ENCODE data around the gene CREBZF.
A peak's percentile ranks its signal among the peaks of the same experiment; 100 is the strongest.

The CREBZF gene

DNA sequence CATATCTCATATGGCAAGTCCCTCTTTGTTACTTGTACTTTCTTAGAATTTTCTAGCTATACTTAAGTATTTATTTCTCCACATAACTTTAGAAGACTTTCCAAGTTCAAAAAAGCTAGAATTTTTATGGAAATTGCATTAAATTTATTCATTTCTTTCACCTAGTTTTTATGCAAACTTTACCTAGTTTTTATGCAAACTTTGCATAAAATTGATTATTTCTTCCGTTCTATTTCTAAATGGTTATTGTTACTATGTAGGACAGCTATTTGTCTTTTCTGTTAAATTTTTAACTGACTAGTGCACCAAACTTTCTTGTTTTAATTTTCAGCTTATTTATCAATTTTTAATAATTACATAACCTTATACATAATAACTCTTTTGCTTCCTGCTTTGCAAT is 3.2 kb upstream of the CREBZF start:
- no peak overlapping the region for H3K4me3 ChIP-seq (ENCODE audit: low read depth, low read length)
- ChIA-PET POLR2A (interaction anchor here (0.6 kb wide), 1 partner anchor 348 kb away, joined by 6 read pairs; no protein-coding TSS in a partner anchor), CTCF (interaction anchor here (0.6 to 1.5 kb wide), 2 partner anchors 16 to 17 kb away, joined by 3 to 5 read pairs; partner anchors contain the start of gene CCDC89)
- TF ChIP-seq HOXD13 (CRISPR knock-in tag; IDR thresholded peaks at IDR 0.05; ENCODE audit: borderline replicate concordance) (no peak), MZF1 (tag by site-specific recombination; IDR thresholded peaks at IDR 0.05; ENCODE audit: borderline replicate concordance) (no peak), ZNF76 (tag by site-specific recombination; IDR thresholded peaks at IDR 0.05; ENCODE audit: borderline replicate concordance, low read depth) (no peak), ZNF548 (tag by site-specific recombination; IDR thresholded peaks at IDR 0.05) (no peak), ZXDB (tag by site-specific recombination; IDR thresholded peaks at IDR 0.05) (no peak), ZSCAN23 (tag by site-specific recombination; IDR thresholded peaks at IDR 0.05) (no peak), ZSCAN16 (tag by site-specific recombination; IDR thresholded peaks at IDR 0.05) (no peak), ZNF600 (tag by site-specific recombination; IDR thresholded peaks at IDR 0.05) (no peak), ZNF341 (tag by site-specific recombination; IDR thresholded peaks at IDR 0.05; ENCODE audit: low read depth) (no peak), ZNF777 (tag by site-specific recombination; IDR thresholded peaks at IDR 0.05; ENCODE audit: borderline replicate concordance) (no peak)
- H3K9me3 ChIP-seq (ENCODE audit: control insufficient read depth, insufficient read depth, low read depth, low read length) = no peaks in the 10 kb centered on the region
- no peaks in the 10 kb centered on the region for H3K4me1 ChIP-seq (ENCODE audit: control insufficient read depth, insufficient read depth, low read length)
- peaks cover 0 to 8% of the 10 kb centered on the region in 2 experiments; a peak in 1 of 3 replicates for H3K36me3 ChIP-seq (ENCODE audit: control insufficient read depth in 2 of 2, insufficient read depth in 1 of 2, low read length in 2 of 2)
- H3K27ac ChIP-seq (ENCODE audit: extremely low read depth, low read depth, low read length) = no peak overlapping the region

- Histone ChIP-seq H3K9me3 (ENCODE audit: control insufficient read depth, insufficient read depth, low read depth, low read length) (no peaks in the 10 kb centered on the region), H3K27ac (ENCODE audit: extremely low read depth, low read depth, low read length) (no peak overlapping the region), H3K4me3 (ENCODE audit: low read depth, low read length) (no peak overlapping the region), H3K4me1 (ENCODE audit: control insufficient read depth, insufficient read depth, low read length) (no peaks in the 10 kb centered on the region), H3K36me3 (ENCODE audit: control insufficient read depth in 2 of 2, insufficient read depth in 1 of 2, low read length in 2 of 2) (peaks cover 0 to 21% of the 10 kb centered on the region in 2 experiments; a peak in 1 of 3 replicates)
- CTCF ChIA-PET = interaction anchor here (0.6 kb wide), 1 partner anchor 665 kb away, joined by 3 read pairs; no protein-coding TSS in a partner anchor
- TF ChIP-seq ZNF202 (tag by site-specific recombination; IDR thresholded peaks at IDR 0.05; ENCODE audit: borderline replicate concordance) (no peak), MZF1 (tag by site-specific recombination; IDR thresholded peaks at IDR 0.05; ENCODE audit: borderline replicate concordance) (no peak), ZNF521 (tag by site-specific recombination; IDR thresholded peaks at IDR 0.05) (no peak), ZBTB17 (tag by site-specific recombination; IDR thresholded peaks at IDR 0.05) (no peak), ZNF121 (tag by site-specific recombination; IDR thresholded peaks at IDR 0.05) (no peak), ZNF16 (tag by site-specific recombination; IDR thresholded peaks at IDR 0.05; ENCODE audit: low read depth) (no peak)
- POLR2A ChIA-PET = no interaction called here
Observed at GRCh38 chr11:85666687-85667086, 1.8 kb upstream of the CREBZF start.

- Histone ChIP-seq H3K36me3 (ENCODE audit: control insufficient read depth in 2 of 2, insufficient read depth in 1 of 2, low read length in 2 of 2) (peaks cover 6 to 30% of the 10 kb centered on the region in 2 experiments; a peak in 2 of 3 replicates), H3K9me3 (ENCODE audit: control insufficient read depth, insufficient read depth, low read depth, low read length) (no peaks in the 10 kb centered on the region), H3K27ac (ENCODE audit: extremely low read depth, low read depth, low read length) (no peak overlapping the region), H3K4me3 (ENCODE audit: low read depth, low read length) (no peak overlapping the region), H3K4me1 (ENCODE audit: control insufficient read depth, insufficient read depth, low read length) (no peaks in the 10 kb centered on the region)
- ChIA-PET CTCF (no interaction called here), POLR2A (no interaction called here)
- TF ChIP-seq REPIN1 (tag by site-specific recombination; IDR thresholded peaks at IDR 0.05; ENCODE audit: low read depth) (no peak), ZNF335 (tag by site-specific recombination; conservative IDR thresholded peaks at IDR 0.05) (peak; percentile 63; the same call in 1 of the 2 replicates)
Observed at GRCh38 chr11:85665733-85666132, 804 bp upstream of the CREBZF start.

- ChIA-PET CTCF (interaction anchor here (0.6 to 0.7 kb wide), 2 partner anchors 28 to 217 kb away, joined by 4 to 5 read pairs; no protein-coding TSS in a partner anchor), POLR2A (interaction anchor here (0.8 to 3.4 kb wide), 7 partner anchors 10 to 191 kb away, joined by 3 to 37 read pairs (median 4); partner anchors contain the start of genes CCDC83, TMEM126A and TMEM126B)
- Histone ChIP-seq H3K9me3 (ENCODE audit: control insufficient read depth, insufficient read depth, low read depth, low read length) (no peaks in the 10 kb centered on the region), H3K4me1 (ENCODE audit: control insufficient read depth, insufficient read depth, low read length) (no peaks in the 10 kb centered on the region), H3K36me3 (ENCODE audit: control insufficient read depth in 2 of 2, insufficient read depth in 1 of 2, low read length in 2 of 2) (peaks cover 14 to 48% of the 10 kb centered on the region in 2 experiments; a peak in 2 of 3 replicates), H3K4me3 (ENCODE audit: low read depth, low read length) (peak overlapping the region; percentile 91), H3K27ac (ENCODE audit: extremely low read depth, low read depth, low read length) (peak overlapping the region; percentile 94)
- 0 out of 2 replicates have a peak, but pooled peaks have one; percentile 29 for TF ChIP-seq ZFP37 (tag by site-specific recombination; IDR thresholded peaks at IDR 0.05)
- peak; percentile 90 for TF ChIP-seq ZNF335 (tag by site-specific recombination; conservative IDR thresholded peaks at IDR 0.05)
- no peak for TF ChIP-seq GFI1B (tag by site-specific recombination; IDR thresholded peaks at IDR 0.05)
- no peak for TF ChIP-seq ZNF621 (tag by site-specific recombination; IDR thresholded peaks at IDR 0.05)
- TF ChIP-seq GLI2 (tag by site-specific recombination; IDR thresholded peaks at IDR 0.05; ENCODE audit: borderline replicate concordance, low read depth) = no peak
- no peak for TF ChIP-seq KLF17 (tag by site-specific recombination; IDR thresholded peaks at IDR 0.05)
- TF ChIP-seq HOXD13 (CRISPR knock-in tag; IDR thresholded peaks at IDR 0.05; ENCODE audit: borderline replicate concordance) = no peak
- TF ChIP-seq ZSCAN18 (tag by site-specific recombination; IDR thresholded peaks at IDR 0.05) = no peak
- TF ChIP-seq SP2 (tag by site-specific recombination; IDR thresholded peaks at IDR 0.05) = peak; percentile 57
- TF ChIP-seq KLF16 (tag by site-specific recombination; IDR thresholded peaks at IDR 0.05) = peak; percentile 23; the same call in 1 of the 2 replicates
Observed at GRCh38 chr11:85663753-85664614, 945 bp downstream of the CREBZF start.

Measured in HEK293 (cell line).